ENCODE data around the gene PCDHGA9. TPM values are rescaled to one million over a fixed set of nuclear protein-coding genes. Genes with fewer than 3 reads are reported as not detected.

PCDHGA9 gene
- polyA plus RNA-seq, 1 donor (not counting 4 experiments of a cell fraction or from before 2014, with no cell fraction given): 0.28 TPM

GRCh38 chr5:141422742-141423291, 20.2 kb downstream of the PCDHGA9 start:
- Histone ChIP-seq H3K4me3 (ENCODE audit: control insufficient read depth in 2 of 3, extremely low read depth in 1 of 3, insufficient read depth in 2 of 3, low read depth in 1 of 3, low read length in 3 of 3) (no peak overlapping the region), H4K20me1 (ENCODE audit: control insufficient read depth, extremely low read depth, insufficient read depth, low read length) (no peaks in the 10 kb centered on the region), H3K27me3 (ENCODE audit: control insufficient read depth, extremely low read depth, insufficient read depth, low read length) (peaks cover 38% of the 10 kb centered on the region), H3K27ac (ENCODE audit: control insufficient read depth, insufficient read depth, low read length) (no peak overlapping the region), H2AFZ (ENCODE audit: control insufficient read depth, low read length) (no peak overlapping the region), H3K9me3 (ENCODE audit: control insufficient read depth, low read depth, low read length) (peaks cover 34% of the 10 kb centered on the region), H3K4me1 (ENCODE audit: control insufficient read depth, extremely low read depth, insufficient read depth, low read length) (no peaks in the 10 kb centered on the region), H3K9ac (ENCODE audit: control insufficient read depth, extremely low read depth, insufficient read depth, low read length) (no peak overlapping the region), H3K4me2 (ENCODE audit: control insufficient read depth, extremely low read depth, insufficient read depth, low read depth, low read length) (no peak overlapping the region), H3K79me2 (ENCODE audit: control insufficient read depth, insufficient read depth, low read length) (no peaks in the 10 kb centered on the region), H3K9me1 (ENCODE audit: control insufficient read depth, extremely low read depth, insufficient read depth, low read length) (no peaks in the 10 kb centered on the region), H3K36me3 (ENCODE audit: control insufficient read depth in 2 of 2, extremely low read depth in 1 of 2, insufficient read depth in 2 of 2, low read length in 2 of 2) (no peaks in the 10 kb centered on the region)
- TF ChIP-seq, protein P1, sequence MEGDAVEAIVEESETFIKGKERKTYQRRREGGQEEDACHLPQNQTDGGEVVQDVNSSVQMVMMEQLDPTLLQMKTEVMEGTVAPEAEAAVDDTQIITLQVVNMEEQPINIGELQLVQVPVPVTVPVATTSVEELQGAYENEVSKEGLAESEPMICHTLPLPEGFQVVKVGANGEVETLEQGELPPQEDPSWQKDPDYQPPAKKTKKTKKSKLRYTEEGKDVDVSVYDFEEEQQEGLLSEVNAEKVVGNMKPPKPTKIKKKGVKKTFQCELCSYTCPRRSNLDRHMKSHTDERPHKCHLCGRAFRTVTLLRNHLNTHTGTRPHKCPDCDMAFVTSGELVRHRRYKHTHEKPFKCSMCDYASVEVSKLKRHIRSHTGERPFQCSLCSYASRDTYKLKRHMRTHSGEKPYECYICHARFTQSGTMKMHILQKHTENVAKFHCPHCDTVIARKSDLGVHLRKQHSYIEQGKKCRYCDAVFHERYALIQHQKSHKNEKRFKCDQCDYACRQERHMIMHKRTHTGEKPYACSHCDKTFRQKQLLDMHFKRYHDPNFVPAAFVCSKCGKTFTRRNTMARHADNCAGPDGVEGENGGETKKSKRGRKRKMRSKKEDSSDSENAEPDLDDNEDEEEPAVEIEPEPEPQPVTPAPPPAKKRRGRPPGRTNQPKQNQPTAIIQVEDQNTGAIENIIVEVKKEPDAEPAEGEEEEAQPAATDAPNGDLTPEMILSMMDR (optimal IDR thresholded peaks at IDR 0.05 in 1 of 3, IDR thresholded peaks at IDR 0.05 in 1 of 3, conservative IDR thresholded peaks at IDR 0.05 in 1 of 3; ENCODE audit: extremely low read depth in 1 of 3, insufficient read depth in 2 of 3, low read length in 3 of 3): no peak
- no peak for TF ChIP-seq EZH2 (IDR thresholded peaks at IDR 0.05; ENCODE audit: low read length)
- dilution Hi-C loops (cut with MboI; ENCODE audit: extremely low pct_ligation_motif_present, low sequenced_read_pairs): no loop called here
- FAIRE-seq: no peak
- DNase-seq (ENCODE audit: low read depth, low spot score): no peak

DNA sequence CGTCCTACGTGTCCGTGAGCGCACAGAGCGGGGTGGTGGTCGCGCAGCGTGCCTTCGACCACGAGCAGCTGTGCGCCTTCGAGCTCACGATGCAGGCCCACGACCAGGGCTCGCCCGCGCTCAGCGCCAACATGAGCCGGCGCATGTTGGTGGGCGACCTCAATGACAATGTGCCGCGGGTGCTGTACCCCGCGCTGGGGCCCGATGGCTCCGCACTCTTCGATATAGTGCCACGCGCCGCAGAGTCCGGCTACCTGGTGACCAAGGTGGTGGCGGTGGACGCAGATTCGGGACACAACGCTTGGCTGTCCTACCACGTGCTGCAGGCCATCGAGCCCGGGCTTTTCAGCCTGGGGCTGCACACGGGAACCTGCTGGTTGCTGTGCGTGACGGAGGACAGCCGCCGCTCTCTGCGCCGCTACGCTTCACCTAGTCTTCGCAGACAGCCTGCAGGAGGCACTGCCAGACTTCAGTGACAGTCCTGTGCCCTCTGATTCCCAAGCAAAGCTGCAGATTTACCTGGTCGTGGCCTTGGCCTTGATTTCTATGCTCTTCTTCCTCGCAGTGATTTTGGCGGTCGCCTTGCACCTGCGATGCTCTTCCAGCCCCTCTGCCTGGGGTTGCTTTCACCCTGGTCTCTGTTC, 25.3 kb downstream of the PCDHGA9 start:
- TF ChIP-seq, protein P1 (optimal IDR thresholded peaks at IDR 0.05 in 1 of 3, IDR thresholded peaks at IDR 0.05 in 1 of 3, conservative IDR thresholded peaks at IDR 0.05 in 1 of 3; ENCODE audit: extremely low read depth in 1 of 3, insufficient read depth in 2 of 3, low read length in 3 of 3): no peak
- Histone ChIP-seq H3K4me1 (ENCODE audit: control insufficient read depth, extremely low read depth, insufficient read depth, low read length) (no peaks in the 10 kb centered on the region), H2AFZ (ENCODE audit: control insufficient read depth, low read length) (no peak overlapping the region), H3K36me3 (ENCODE audit: control insufficient read depth in 2 of 2, extremely low read depth in 1 of 2, insufficient read depth in 2 of 2, low read length in 2 of 2) (no peaks in the 10 kb centered on the region), H3K27ac (ENCODE audit: control insufficient read depth, insufficient read depth, low read length) (no peak overlapping the region), H3K9me3 (ENCODE audit: control insufficient read depth, low read depth, low read length) (peaks cover 31% of the 10 kb centered on the region), H3K9ac (ENCODE audit: control insufficient read depth, extremely low read depth, insufficient read depth, low read length) (no peak overlapping the region), H4K20me1 (ENCODE audit: control insufficient read depth, extremely low read depth, insufficient read depth, low read length) (no peaks in the 10 kb centered on the region), H3K4me2 (ENCODE audit: control insufficient read depth, extremely low read depth, insufficient read depth, low read depth, low read length) (no peak overlapping the region), H3K79me2 (ENCODE audit: control insufficient read depth, insufficient read depth, low read length) (no peaks in the 10 kb centered on the region), H3K27me3 (ENCODE audit: control insufficient read depth, extremely low read depth, insufficient read depth, low read length) (peaks cover 22% of the 10 kb centered on the region), H3K9me1 (ENCODE audit: control insufficient read depth, extremely low read depth, insufficient read depth, low read length) (no peaks in the 10 kb centered on the region), H3K4me3 (ENCODE audit: control insufficient read depth in 2 of 3, extremely low read depth in 1 of 3, insufficient read depth in 2 of 3, low read depth in 1 of 3, low read length in 3 of 3) (no peak overlapping the region)
- dilution Hi-C loops (cut with MboI; ENCODE audit: extremely low pct_ligation_motif_present, low sequenced_read_pairs): no loop called here
- DNase-seq (ENCODE audit: low read depth, low spot score): no peak
- no peak for FAIRE-seq

Measured in keratinocyte (primary cell).